Esophagus mucosa (tissue), 1 donor: ENCODE results near the gene PCDHA1. TPM values are rescaled to one million over a fixed set of nuclear protein-coding genes. Genes with fewer than 3 reads are reported as not detected.

Experiments used
- ATAC-seq: fragments of 200-7000 bp; cut with Tn5 transposase; one replicate; pipeline ENCODE4 v1.9.1; 2020
- total RNA-seq: library from RNA; stranded (reverse); gene quantifications from one replicate; pipeline ENCODE4 v1.2.4, GENCODE V29; 2023
- donor health status: DM: yes; HTN: yes; CAD: no.

PCDHA1 gene
- total RNA-seq, 1 donor from 2014 or later = not detected

- no peak for ATAC-seq
Observed at GRCh38 chr5:140988608-140989007, 202.7 kb downstream of the PCDHA1 start.

- no peak for ATAC-seq
Observed at GRCh38 chr5:140989254-140990020, 203.5 kb downstream of the PCDHA1 start.

- no peak for ATAC-seq
Observed at GRCh38 chr5:140992828-140993227, 206.9 kb downstream of the PCDHA1 start.

- ATAC-seq = no peak
Observed at GRCh38 chr5:140996060-140996459, 210.1 kb downstream of the PCDHA1 start.

GRCh38 chr5:140998921-140999410, 213.0 kb downstream of the PCDHA1 start:
- ATAC-seq = no peak

- ATAC-seq = no peak
Observed at GRCh38 chr5:141001446-141001843, 215.5 kb downstream of the PCDHA1 start.

GRCh38 chr5:141001844-141002604, 216.1 kb downstream of the PCDHA1 start:
- no peak for ATAC-seq

- no peak for ATAC-seq
Observed at GRCh38 chr5:141002605-141002965, 216.6 kb downstream of the PCDHA1 start.

- ATAC-seq = no peak
Observed at GRCh38 chr5:141003031-141003430, 217.1 kb downstream of the PCDHA1 start.

GRCh38 chr5:141003791-141004611, 218.1 kb downstream of the PCDHA1 start:
- peak; percentile 82 for ATAC-seq

GRCh38 chr5:141007791-141008190, 221.9 kb downstream of the PCDHA1 start:
- no peak for ATAC-seq

- no peak for ATAC-seq
Observed at GRCh38 chr5:141010047-141010793, 224.3 kb downstream of the PCDHA1 start.

GRCh38 chr5:141017943-141018342, 232.0 kb downstream of the PCDHA1 start:
- no peak for ATAC-seq

- no peak for ATAC-seq
Observed at GRCh38 chr5:141022384-141022783, 236.4 kb downstream of the PCDHA1 start.

GRCh38 chr5:141031006-141031405, 245.1 kb downstream of the PCDHA1 start:
- ATAC-seq = no peak

- ATAC-seq = no peak
Observed at GRCh38 chr5:141032626-141033025, 246.7 kb downstream of the PCDHA1 start.

- no peak for ATAC-seq
Observed at GRCh38 chr5:141039061-141039460, 253.1 kb downstream of the PCDHA1 start.

- no peak for ATAC-seq
Observed at GRCh38 chr5:141039517-141039916, 253.6 kb downstream of the PCDHA1 start.

- ATAC-seq = no peak
Observed at GRCh38 chr5:141040093-141040770, 254.3 kb downstream of the PCDHA1 start.

- peak; percentile 86 for ATAC-seq
Observed at GRCh38 chr5:141040771-141041426, 255.0 kb downstream of the PCDHA1 start.

- no peak for ATAC-seq
Observed at GRCh38 chr5:141041427-141041785, 255.5 kb downstream of the PCDHA1 start.
